ENCODE data around the gene PMM2. TPM values are rescaled to one million over a fixed set of nuclear protein-coding genes. Genes with fewer than 3 reads are reported as not detected.
"Not testable (repeated sequence)": the region's sequence is repeated elsewhere in the genome, so short reads cannot be mapped to it uniquely, and the experiment has no call there.

PMM2 gene
- 10 to 100 TPM; 58.9 to 63.3 TPM for total RNA-seq
- 31.2 TPM for polyA plus RNA-seq

DNA sequence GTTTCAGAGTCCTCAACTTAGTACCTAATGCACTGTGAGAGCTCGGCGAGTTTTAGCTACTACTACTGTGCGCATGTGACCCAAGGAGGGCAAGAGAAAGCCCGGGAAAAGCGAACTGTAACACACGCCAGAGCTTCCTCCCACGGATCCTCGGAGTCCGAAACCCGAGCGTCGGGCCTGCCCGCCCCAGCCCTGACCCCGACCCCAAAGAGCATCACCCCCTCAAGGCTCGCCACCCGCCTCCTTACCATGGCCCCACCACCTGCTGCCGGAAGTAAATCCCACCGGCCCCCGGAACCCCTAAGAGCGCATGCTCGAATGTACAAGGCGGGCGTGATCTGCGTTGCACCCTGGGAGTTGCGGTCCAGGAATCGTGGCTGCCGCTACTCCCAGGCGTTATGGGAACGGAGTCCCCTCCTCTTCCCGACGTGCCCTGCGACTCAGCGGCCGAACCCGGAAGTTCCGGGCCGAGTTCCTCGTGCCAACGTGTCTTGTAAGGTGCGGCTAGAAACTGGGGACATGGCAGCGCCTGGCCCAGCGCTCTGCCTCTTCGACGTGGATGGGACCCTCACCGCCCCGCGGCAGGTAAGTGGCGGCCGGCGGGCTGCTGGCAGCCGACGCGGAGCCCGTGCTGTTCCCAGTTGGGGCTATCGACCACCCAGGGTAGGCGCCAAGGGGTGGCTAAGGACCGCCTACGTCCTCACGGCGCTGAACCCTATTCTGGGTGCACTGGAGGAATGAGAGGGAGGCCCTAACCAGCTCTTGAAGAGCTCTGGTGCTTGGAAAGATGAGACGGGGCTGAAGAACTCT lies at the start of gene PMM2, which contains the start of gene TMEM186:
Gene PMM2, plus strand, starts transcription at position 476 of the 810 bp plus-strand sequence. Its CDS starts 44 bp downstream, at position 520.
Gene TMEM186, minus strand, starts transcription at position 276 of the 810 bp plus-strand sequence. Its CDS starts 25 bp downstream, at position 251.
- H3K27me3 Mint-ChIP-seq: no peaks in the 10 kb centered on the region
- ChIA-PET CTCF (interaction anchor here (1.9 kb wide), 1 partner anchor 83 kb away, joined by 8 read pairs; no protein-coding TSS in a partner anchor), POLR2A (interaction anchor here (2.6 kb wide), 1 partner anchor 71 kb away, joined by 17 read pairs; the partner anchor contains the start of gene CARHSP1)
- Histone ChIP-seq H3K4me1 (ENCODE audit: insufficient read depth, low read length) (peaks cover 34% of the 10 kb centered on the region), H3K27ac (ENCODE audit: low read depth, low read length) (peak within 1 kb of the TSS; percentile 87), H3K9me3 (ENCODE audit: low read length) (no peaks in the 10 kb centered on the region), H3K36me3 (ENCODE audit: insufficient read depth, low read length) (peaks cover 8% of the 10 kb centered on the region), H3K4me3 (ENCODE audit: low read length) (peak within 1 kb of the TSS; percentile 90), H3K27me3 (ENCODE audit: insufficient read depth, low read length, poor library complexity, severe bottlenecking) (no peaks in the 10 kb centered on the region)
- peaks cover 33 to 66% (median 55%) of the 10 kb centered on the region in 3 donors for H3K4me1 Mint-ChIP-seq
- DNase-seq: peak; percentile 94 to 97 (median 95)
- H3K4me3 Mint-ChIP-seq: peak within 1 kb of the TSS; percentile 94 to 99 (median 96)
- H3K9me3 Mint-ChIP-seq: no peaks in the 10 kb centered on the region
- peak within 1 kb of the TSS; percentile 79 to 96 (median 94) for H3K27ac Mint-ChIP-seq
- H3K36me3 Mint-ChIP-seq: peaks cover 0 to 35% (median 0%) of the 10 kb centered on the region in 3 donors

DNA sequence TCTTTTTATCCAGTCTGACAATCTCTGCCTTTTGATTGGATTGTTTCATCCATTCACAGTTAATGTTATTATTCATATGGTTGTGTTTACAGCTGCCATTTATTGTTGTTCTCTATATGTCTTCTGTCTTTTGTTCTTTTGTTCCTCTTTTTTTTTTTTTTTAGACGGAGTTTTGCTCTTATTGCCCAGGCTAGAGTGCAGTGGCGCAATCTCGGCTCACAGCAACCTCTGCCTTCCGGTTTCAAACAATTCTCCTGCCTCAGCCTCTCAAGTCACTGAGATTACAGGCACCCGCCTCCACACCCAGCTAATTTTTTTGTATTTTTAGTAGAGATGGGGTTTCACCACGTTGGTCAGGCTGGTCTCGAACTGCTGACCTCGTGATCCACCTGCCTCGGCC lies 48.7 kb upstream of the PMM2 start:
- H3K4me1 Mint-ChIP-seq; CTCF ChIA-PET; H3K36me3 ChIP-seq (ENCODE audit: insufficient read depth, low read length); DNase-seq; H3K4me3 Mint-ChIP-seq; POLR2A ChIA-PET; H3K27ac ChIP-seq (ENCODE audit: low read depth, low read length); H3K4me3 ChIP-seq (ENCODE audit: low read length); H3K27ac Mint-ChIP-seq; H3K9me3 Mint-ChIP-seq; H3K4me1 ChIP-seq (ENCODE audit: insufficient read depth, low read length); H3K27me3 Mint-ChIP-seq; H3K27me3 ChIP-seq (ENCODE audit: insufficient read depth, low read length, poor library complexity, severe bottlenecking); H3K9me3 ChIP-seq (ENCODE audit: low read length): not testable (repeated sequence)
- H3K36me3 Mint-ChIP-seq: peaks cover 2 to 25% (median 2%) of the 10 kb centered on the region in 3 donors

DNA sequence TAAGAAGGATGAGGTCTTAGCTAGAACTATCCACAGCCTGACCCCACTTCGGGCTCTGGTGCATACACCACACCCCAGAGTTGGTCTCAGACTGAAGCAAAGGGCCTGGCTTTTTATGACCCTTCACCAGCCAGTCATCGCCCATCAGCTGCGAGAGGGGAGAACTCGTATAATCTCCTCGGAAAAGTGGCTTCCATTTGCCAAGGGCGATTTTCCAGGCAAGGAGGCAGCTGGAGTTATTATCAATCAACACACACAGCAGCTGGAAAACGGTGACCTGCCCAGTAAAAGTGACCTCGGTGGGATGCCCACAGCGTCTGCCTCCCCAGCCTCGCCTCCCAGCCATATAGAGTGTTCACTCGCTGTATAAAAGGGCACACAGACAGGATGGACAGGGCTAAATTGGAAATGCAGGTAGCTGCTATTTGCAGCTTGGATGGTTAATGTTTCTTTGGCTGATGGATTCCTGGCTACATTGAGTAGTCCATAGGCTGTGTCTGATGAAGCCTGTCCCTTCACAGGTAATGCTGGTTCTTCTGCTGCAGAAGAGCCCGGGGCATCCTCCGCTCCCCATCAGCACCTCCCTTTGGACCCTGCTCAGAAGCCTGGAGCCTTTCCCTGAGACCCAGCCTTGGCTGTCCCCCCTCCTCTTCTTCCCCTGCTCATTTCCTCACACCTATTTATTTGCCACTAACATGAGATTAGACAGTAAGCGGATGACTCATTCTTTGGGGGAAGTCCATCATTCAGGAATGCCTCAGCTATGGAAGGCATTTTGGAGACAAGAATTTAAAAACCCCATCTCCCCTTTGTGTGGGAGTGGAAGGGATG lies 45.9 kb upstream of the PMM2 start:
- no peak for DNase-seq
- CTCF ChIA-PET: no interaction called here

GRCh38 chr16:8752706-8753105 lies 44.9 kb upstream of the PMM2 start:
- H3K9me3 ChIP-seq (ENCODE audit: low read length): no peaks in the 10 kb centered on the region
- H3K9me3 Mint-ChIP-seq: no peaks in the 10 kb centered on the region
- H3K27ac Mint-ChIP-seq: no peak overlapping the region
- no peaks in the 10 kb centered on the region for H3K4me1 ChIP-seq (ENCODE audit: insufficient read depth, low read length)
- no peak for DNase-seq
- CTCF ChIA-PET: no interaction called here
- no peaks in the 10 kb centered on the region for H3K27me3 ChIP-seq (ENCODE audit: insufficient read depth, low read length, poor library complexity, severe bottlenecking)
- H3K4me1 Mint-ChIP-seq: no peaks in the 10 kb centered on the region
- H3K4me3 ChIP-seq (ENCODE audit: low read length): no peak overlapping the region
- peaks cover under 1 to 33% (median 9%) of the 10 kb centered on the region in 3 donors for H3K36me3 Mint-ChIP-seq
- no peaks in the 10 kb centered on the region for H3K27me3 Mint-ChIP-seq
- no peak overlapping the region for H3K27ac ChIP-seq (ENCODE audit: low read depth, low read length)
- no peaks in the 10 kb centered on the region for H3K36me3 ChIP-seq (ENCODE audit: insufficient read depth, low read length)
- no peak overlapping the region for H3K4me3 Mint-ChIP-seq
- POLR2A ChIA-PET: interaction anchor here (0.6 kb wide), 1 partner anchor 104 kb away, joined by 4 read pairs; no protein-coding TSS in a partner anchor

More for the DNA sequence above, 45.9 kb upstream of the PMM2 start:
- no peak overlapping the region for H3K27ac ChIP-seq (ENCODE audit: low read depth, low read length)
- H3K27me3 ChIP-seq (ENCODE audit: insufficient read depth, low read length, poor library complexity, severe bottlenecking): no peaks in the 10 kb centered on the region
- H3K9me3 ChIP-seq (ENCODE audit: low read length): no peaks in the 10 kb centered on the region
- H3K4me1 ChIP-seq (ENCODE audit: insufficient read depth, low read length): no peaks in the 10 kb centered on the region
- no peaks in the 10 kb centered on the region for H3K4me1 Mint-ChIP-seq
- no peaks in the 10 kb centered on the region for H3K27me3 Mint-ChIP-seq
- no peak overlapping the region for H3K4me3 Mint-ChIP-seq
- no peaks in the 10 kb centered on the region for H3K9me3 Mint-ChIP-seq
- POLR2A ChIA-PET: no interaction called here
- H3K27ac Mint-ChIP-seq: no peak overlapping the region
- H3K36me3 Mint-ChIP-seq: peaks cover 0 to 30% (median 7%) of the 10 kb centered on the region in 3 donors
- H3K36me3 ChIP-seq (ENCODE audit: insufficient read depth, low read length): no peaks in the 10 kb centered on the region
- no peak overlapping the region for H3K4me3 ChIP-seq (ENCODE audit: low read length)

DNA sequence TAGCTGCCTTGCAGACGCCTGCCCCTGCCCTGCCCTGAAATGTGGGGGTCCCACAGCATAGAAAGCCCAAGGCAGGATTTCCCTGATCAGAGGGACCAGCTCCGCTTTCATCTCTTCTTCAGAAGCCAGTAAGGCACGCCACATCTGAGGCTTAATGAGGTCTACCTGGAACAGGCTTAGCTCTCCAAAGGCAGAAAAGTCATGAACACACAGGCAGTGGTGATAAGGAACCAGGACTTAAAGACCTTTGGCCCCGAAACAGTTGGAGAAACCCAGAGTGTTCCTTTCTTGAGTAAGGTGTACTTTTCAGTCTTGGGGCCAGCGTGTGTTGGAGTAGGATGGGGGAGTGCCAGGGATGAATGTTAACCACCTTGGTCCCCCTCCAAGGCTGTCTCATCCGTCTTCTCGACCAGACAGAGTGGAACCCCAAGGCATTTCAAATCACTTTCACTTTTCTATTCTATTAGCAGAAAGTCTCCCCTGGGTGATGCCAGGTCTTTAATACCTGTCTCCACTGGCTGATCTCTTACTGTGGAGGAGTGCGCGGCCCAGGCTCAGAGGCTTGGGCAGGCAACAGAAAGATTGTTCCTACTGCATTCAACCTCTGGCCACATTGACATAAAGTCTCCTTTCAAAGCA lies 44.1 kb upstream of the PMM2 start:
- no peak for DNase-seq
- POLR2A ChIA-PET: no interaction called here
- Mint-ChIP-seq H3K27ac (no peak overlapping the region), H3K4me3 (no peak overlapping the region), H3K36me3 (peaks cover 6 to 40% (median 15%) of the 10 kb centered on the region in 3 donors), H3K4me1 (no peaks in the 10 kb centered on the region), H3K9me3 (no peaks in the 10 kb centered on the region), H3K27me3 (no peaks in the 10 kb centered on the region)
- Histone ChIP-seq H3K4me3 (ENCODE audit: low read length) (no peak overlapping the region), H3K4me1 (ENCODE audit: insufficient read depth, low read length) (no peaks in the 10 kb centered on the region), H3K36me3 (ENCODE audit: insufficient read depth, low read length) (no peaks in the 10 kb centered on the region), H3K27ac (ENCODE audit: low read depth, low read length) (no peak overlapping the region), H3K27me3 (ENCODE audit: insufficient read depth, low read length, poor library complexity, severe bottlenecking) (no peaks in the 10 kb centered on the region), H3K9me3 (ENCODE audit: low read length) (no peaks in the 10 kb centered on the region)
- CTCF ChIA-PET: no interaction called here

DNA sequence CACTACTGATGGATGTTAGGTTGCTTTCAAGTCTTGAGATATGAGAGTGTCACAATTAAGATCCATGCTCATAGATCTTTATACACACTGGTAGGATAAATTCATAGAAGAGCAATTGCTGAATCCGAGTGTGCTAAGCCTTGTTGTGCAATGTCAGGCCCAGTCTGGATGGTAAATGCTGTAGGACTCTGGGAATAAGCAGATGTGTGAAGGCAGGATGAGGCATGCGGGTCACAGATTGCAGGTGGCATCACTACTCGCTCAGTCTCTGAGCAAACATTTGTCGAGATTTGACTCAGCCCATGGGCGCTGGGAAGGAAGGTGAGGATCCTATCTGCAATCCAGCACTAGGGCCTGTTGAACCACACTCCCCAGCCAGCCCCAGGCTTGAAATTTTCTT lies 40.9 kb upstream of the PMM2 start:
- peaks cover 6 to 41% (median 15%) of the 10 kb centered on the region in 3 donors for H3K36me3 Mint-ChIP-seq
- Histone ChIP-seq H3K4me1 (ENCODE audit: insufficient read depth, low read length) (no peaks in the 10 kb centered on the region), H3K27ac (ENCODE audit: low read depth, low read length) (no peak overlapping the region), H3K36me3 (ENCODE audit: insufficient read depth, low read length) (no peaks in the 10 kb centered on the region), H3K27me3 (ENCODE audit: insufficient read depth, low read length, poor library complexity, severe bottlenecking) (no peaks in the 10 kb centered on the region), H3K4me3 (ENCODE audit: low read length) (no peak overlapping the region), H3K9me3 (ENCODE audit: low read length) (no peaks in the 10 kb centered on the region)
- ChIA-PET CTCF (no interaction called here), POLR2A (no interaction called here)
- H3K27me3 Mint-ChIP-seq: no peaks in the 10 kb centered on the region
- H3K9me3 Mint-ChIP-seq: no peaks in the 10 kb centered on the region
- no peaks in the 10 kb centered on the region for H3K4me1 Mint-ChIP-seq
- DNase-seq: no peak
- peak overlapping the region in 1 of 8 donors; percentile 8 for H3K27ac Mint-ChIP-seq
- H3K4me3 Mint-ChIP-seq: no peak overlapping the region

DNA sequence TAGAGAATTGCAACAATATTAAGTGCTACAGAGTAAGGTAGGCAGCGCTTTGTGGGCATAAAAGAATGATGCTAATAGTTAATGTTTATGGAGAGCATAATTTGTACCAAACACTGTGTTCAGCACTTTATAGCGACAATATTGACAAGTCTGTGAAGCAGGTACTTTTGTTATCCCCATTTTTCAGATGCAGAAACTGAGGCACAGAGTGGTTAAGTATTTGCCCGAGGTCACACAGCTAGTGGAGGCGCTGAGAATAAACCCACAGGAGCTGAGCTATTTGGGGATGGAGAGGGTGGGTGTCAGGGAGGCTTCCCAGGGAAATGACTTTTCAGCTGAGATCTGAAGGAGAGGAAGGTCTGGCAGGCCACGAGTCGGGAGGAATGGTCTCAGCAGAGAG lies 39.6 kb upstream of the PMM2 start:
- H3K27ac ChIP-seq (ENCODE audit: low read depth, low read length): no peak overlapping the region
- H3K4me3 ChIP-seq (ENCODE audit: low read length): no peak overlapping the region
- H3K4me3 Mint-ChIP-seq: no peak overlapping the region
- peak overlapping the region in 1 of 8 donors; percentile 55 for H3K27ac Mint-ChIP-seq
- peaks cover 6 to 36% (median 17%) of the 10 kb centered on the region in 3 donors for H3K36me3 Mint-ChIP-seq
- H3K4me1 ChIP-seq (ENCODE audit: insufficient read depth, low read length): no peaks in the 10 kb centered on the region
- ChIA-PET POLR2A (no interaction called here), CTCF (no interaction called here)
- H3K9me3 Mint-ChIP-seq: no peaks in the 10 kb centered on the region
- no peaks in the 10 kb centered on the region for H3K27me3 ChIP-seq (ENCODE audit: insufficient read depth, low read length, poor library complexity, severe bottlenecking)
- no peaks in the 10 kb centered on the region for H3K9me3 ChIP-seq (ENCODE audit: low read length)
- no peak for DNase-seq
- no peaks in the 10 kb centered on the region for H3K27me3 Mint-ChIP-seq
- H3K4me1 Mint-ChIP-seq: no peaks in the 10 kb centered on the region
- H3K36me3 ChIP-seq (ENCODE audit: insufficient read depth, low read length): no peaks in the 10 kb centered on the region
